Body of pancreas (tissue), 4 donors: ENCODE results near the gene METTL18. TPM values are rescaled to one million over a fixed set of nuclear protein-coding genes. Genes with fewer than 3 reads are reported as not detected.

Experiments
- ATAC-seq: fragments of 150-250 bp; one replicate; pipeline ENCODE4 v1.9.1; 2016
- DNase-seq, 4 donors: peaks; one replicate each; pipeline ENCODE4 v3.0.0-alpha.2; 2019
- H3K27ac ChIP-seq, 4 donors: fragments of 200-600 bp; sonication (generic); 1 replicate in 3 of 4; 2 replicates in 1 of 4; pipeline versions ENCODE4 v1.5.1 to v1.6.1; 2016 to 2019; ENCODE audit warnings: mild to moderate bottlenecking in 1 of 4, mixed read lengths in 1 of 4, moderate library complexity in 1 of 4
- H3K27me3 ChIP-seq, 2 donors: fragments of 200-600 bp; sonication (generic); one replicate each; pipeline ENCODE4 v1.6.0; 2016; ENCODE audit warnings: mild to moderate bottlenecking in 1 of 2
- H3K36me3 ChIP-seq, 2 donors: fragments of 200-600 bp; sonication (generic); replicated peaks in 1 of 2; 2 replicates each; pipeline ENCODE4 v1.5.1; 2016; ENCODE audit warnings: low read depth in 2 of 2; ENCODE audit not compliant: insufficient read depth in 1 of 2
- H3K4me1 ChIP-seq: fragments of 200-600 bp; sonication (generic); one replicate; pipeline ENCODE4 v1.6.0; 2016
- H3K4me3 ChIP-seq, 2 donors: fragments of 200-600 bp; sonication (generic); 1 replicate in 1 of 2; 2 replicates in 1 of 2; pipeline ENCODE4 v1.5.1; 2016 to 2019
- H3K9me3 ChIP-seq, 3 donors: fragments of 200-600 bp; sonication (generic); 1 replicate in 2 of 3; 2 replicates in 1 of 3; pipeline ENCODE4 v1.5.1; 2016
- CTCF ChIP-seq, 7 experiments: fragments of 450-650 bp in 4 of 7; fragments of 200-600 bp in 3 of 7; sonication (generic) in 3 of 7; IDR thresholded peaks; one replicate each; pipeline ENCODE4 v1.5.1; 2016 to 2019; ENCODE audit warnings: antibody characterized with exemption in 7 of 7
- POLR2A ChIP-seq, 3 donors: fragments of 450-650 bp; IDR thresholded peaks; one replicate each; pipeline ENCODE4 v1.6.1; 2016; ENCODE audit warnings: antibody characterized with exemption in 3 of 3, mild to moderate bottlenecking in 2 of 3
- WGBS, 2 donors: methylation state at CpG; one replicate each; pipeline ENCODE4 v1.1.5; 2017; 5-methylcytosine and 5-hydroxymethylcytosine counted together
- intact Hi-C: fragments of 100-400 bp; cut with DNase I; formaldehyde crosslinking; loops from one replicate; pipeline ENCODE4 v1.15.1; 2023
- total RNA-seq, 2 donors: library from RNA; depleted of rRNA; stranded (reverse); fragments of >200 nt; gene quantifications; one replicate each; pipeline ENCODE4 v1.1.0, GENCODE V29; 2016

The METTL18 gene
- total RNA-seq, 2 donors from 2014 or later: 2.6 to 6.0 TPM

DNA sequence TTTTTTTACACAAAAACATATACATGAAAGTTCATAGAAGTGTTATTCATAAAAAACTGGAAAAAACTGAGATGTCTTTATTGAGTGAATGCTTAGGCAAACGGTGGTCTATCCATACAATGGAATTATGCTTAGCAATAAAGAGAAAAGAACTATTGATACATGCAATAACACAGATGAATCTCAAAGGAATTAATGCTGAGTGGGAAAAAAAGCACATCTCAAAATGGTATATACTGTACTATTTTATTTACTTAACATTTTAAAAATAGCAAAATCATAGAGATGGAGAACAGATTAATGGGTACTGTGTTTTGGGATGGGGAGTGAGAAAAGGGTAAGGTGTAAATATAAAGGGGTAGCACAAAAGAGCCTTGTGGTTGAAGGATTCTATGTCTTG lies 29.8 kb downstream of the METTL18 start:
- Histone ChIP-seq H3K4me3 (no peak overlapping the region), H3K36me3 (no peaks in the 10 kb centered on the region), H3K27ac (no peak overlapping the region), H3K27me3 (no peaks in the 10 kb centered on the region), H3K4me1 (no peaks in the 10 kb centered on the region), H3K9me3 (no peaks in the 10 kb centered on the region)
- intact Hi-C loops: no loop called here
- DNase-seq (no peak), ATAC-seq (no peak)
- no peak for TF ChIP-seq CTCF (IDR thresholded peaks at IDR 0.05)
- TF ChIP-seq POLR2A (IDR thresholded peaks at IDR 0.05): no peak
- 41 to 50% methylated on average over 1 of the region's 1 CpG for WGBS, 2 donors

DNA sequence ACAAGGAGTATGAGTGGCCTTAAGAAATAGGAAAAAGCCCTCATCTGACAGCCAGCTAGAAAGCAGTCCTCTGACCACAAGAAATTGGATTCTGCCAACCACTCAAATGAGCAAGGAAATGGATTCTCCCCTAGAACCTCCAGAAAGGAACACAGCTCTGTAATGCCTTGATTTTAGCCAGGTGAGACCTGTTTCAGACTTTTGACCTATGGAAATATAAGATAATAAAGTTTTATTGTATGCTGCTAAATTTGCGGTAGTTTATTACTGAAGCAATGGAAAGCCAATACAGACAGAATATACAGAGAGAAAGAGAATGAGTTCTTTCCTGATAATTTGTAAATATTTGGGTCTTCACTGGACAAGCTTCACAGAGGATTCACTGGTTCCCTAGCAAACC lies 32.0 kb downstream of the METTL18 start:
- TF ChIP-seq CTCF (IDR thresholded peaks at IDR 0.05): no peak
- no peak for TF ChIP-seq POLR2A (IDR thresholded peaks at IDR 0.05)
- Histone ChIP-seq H3K9me3 (no peaks in the 10 kb centered on the region), H3K36me3 (no peaks in the 10 kb centered on the region), H3K27me3 (no peaks in the 10 kb centered on the region), H3K4me1 (no peaks in the 10 kb centered on the region), H3K27ac (no peak overlapping the region), H3K4me3 (no peak overlapping the region)
- DNase-seq (no peak), ATAC-seq (no peak)
- intact Hi-C loops: no loop called here
- 91% methylated on average over 1 of the region's 1 CpG for whole genome bisulfite sequencing, 2 donors

DNA sequence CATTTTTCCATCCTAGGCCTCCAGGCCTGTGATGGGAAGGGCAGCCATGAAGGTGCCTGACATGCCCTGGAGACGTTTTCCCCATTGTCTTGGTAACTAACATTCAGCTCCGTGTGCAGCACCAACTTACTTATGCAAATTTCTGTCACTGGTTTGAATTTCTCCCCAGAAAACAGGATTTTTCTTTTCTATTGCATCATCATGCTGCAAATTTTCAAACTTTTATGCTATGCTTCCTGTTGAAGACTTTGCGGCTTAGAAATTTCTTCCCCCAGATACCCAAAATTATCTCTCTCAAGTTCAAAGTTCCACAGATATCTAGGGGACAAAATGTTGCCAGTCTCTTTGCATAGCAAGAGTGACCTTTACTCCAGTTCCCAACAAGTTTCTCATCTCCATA lies 35.7 kb downstream of the METTL18 start:
- no peaks in the 10 kb centered on the region for H3K27me3 ChIP-seq
- no peak overlapping the region for H3K27ac ChIP-seq
- H3K4me3 ChIP-seq: no peak overlapping the region
- 77 to 79% methylated on average over 3 of the region's 3 CpGs for WGBS, 2 donors
- no peaks in the 10 kb centered on the region for H3K36me3 ChIP-seq
- H3K9me3 ChIP-seq: no peaks in the 10 kb centered on the region
- H3K4me1 ChIP-seq: no peaks in the 10 kb centered on the region
- DNase-seq (no peak), ATAC-seq (no peak)
- TF ChIP-seq CTCF (IDR thresholded peaks at IDR 0.05) (no peak), POLR2A (IDR thresholded peaks at IDR 0.05) (no peak)
- intact Hi-C loops: no loop called here

- no peak overlapping the region for H3K27ac ChIP-seq
- TF ChIP-seq POLR2A (IDR thresholded peaks at IDR 0.05) (no peak), CTCF (IDR thresholded peaks at IDR 0.05) (no peak)
- 41 to 47% methylated on average over 4 of the region's 4 CpGs for WGBS, 2 donors
- no peak overlapping the region for H3K4me3 ChIP-seq
- no peaks in the 10 kb centered on the region for H3K4me1 ChIP-seq
- H3K27me3 ChIP-seq: no peaks in the 10 kb centered on the region
- no peaks in the 10 kb centered on the region for H3K36me3 ChIP-seq
- DNase-seq (no peak), ATAC-seq (no peak)
- intact Hi-C loops: no loop called here
- H3K9me3 ChIP-seq: no peaks in the 10 kb centered on the region
Observed at GRCh38 chr1:169753549-169753948, 41.2 kb downstream of the METTL18 start.

- H3K9me3 ChIP-seq: no peaks in the 10 kb centered on the region
- H3K27me3 ChIP-seq: no peaks in the 10 kb centered on the region
- no peak overlapping the region for H3K27ac ChIP-seq
- TF ChIP-seq CTCF (IDR thresholded peaks at IDR 0.05) (no peak), POLR2A (IDR thresholded peaks at IDR 0.05) (no peak)
- intact Hi-C loops: no loop called here
- no peak for DNase-seq
- no peak for ATAC-seq
- H3K4me3 ChIP-seq: no peak overlapping the region
- 54 to 68% methylated on average over 1 of the region's 1 CpG for WGBS, 2 donors
- no peaks in the 10 kb centered on the region for H3K4me1 ChIP-seq
- no peaks in the 10 kb centered on the region for H3K36me3 ChIP-seq
Observed at GRCh38 chr1:169750041-169750440, 44.7 kb downstream of the METTL18 start.
